SK-N-SH treated with all-trans-retinoic acid at 6 μM for 48 hours (cell line): Measurements from ENCODE around the gene SNPH.

Experiments used
- ATAC-seq: fragments of 200-7000 bp; cut with Tn5 transposase; 3 replicates; pipeline ENCODE4 v1.9.1; 2020; ENCODE audit warnings: mild to moderate bottlenecking, moderate library complexity
- ARNTL ChIP-seq: fragments of 450-650 bp; formaldehyde crosslinking; IDR thresholded peaks from 2 replicates; pipeline ENCODE4 v1.5.0; 2020; ENCODE audit warnings: low read depth, mild to moderate bottlenecking, moderate library complexity, borderline replicate concordance
- BACH2 ChIP-seq: fragments of 250-450 bp; sonication (Bioruptor Pico); IDR thresholded peaks from 2 replicates; pipeline ENCODE4 v1.9.0; 2021; ENCODE audit warnings: mild to moderate bottlenecking, borderline replicate concordance
- CSDC2 ChIP-seq: fragments of 250-450 bp; sonication (Bioruptor Pico); IDR thresholded peaks from 2 replicates; pipeline ENCODE4 v1.5.0; 2020; ENCODE audit warnings: mild to moderate bottlenecking, moderate library complexity
- ESRRG ChIP-seq: fragments of 250-450 bp; sonication (Bioruptor Pico); IDR thresholded peaks from 2 replicates; pipeline ENCODE4 v1.6.1; 2021; ENCODE audit warnings: mild to moderate bottlenecking
- ISL1 ChIP-seq: fragments of 250-450 bp; sonication (Bioruptor Pico); IDR thresholded peaks from 2 replicates; pipeline ENCODE4 v2.1.2; 2022; ENCODE audit warnings: mild to moderate bottlenecking, moderate library complexity
- OSR1 ChIP-seq: fragments of 250-450 bp; sonication (Bioruptor Pico); IDR thresholded peaks from 2 replicates; pipeline ENCODE4 v1.8.0; 2022; ENCODE audit warnings: moderate library complexity, mild to moderate bottlenecking, inconsistent platforms
- RARB ChIP-seq: fragments of 250-450 bp; sonication (Bioruptor Pico); IDR thresholded peaks from 2 replicates; pipeline ENCODE4 v1.8.0; 2021; ENCODE audit warnings: mild to moderate bottlenecking, moderate library complexity
- SNAI2 ChIP-seq: fragments of 250-450 bp; sonication (Bioruptor Pico); IDR thresholded peaks from 2 replicates; pipeline ENCODE4 v1.5.0; 2020; ENCODE audit warnings: mild to moderate bottlenecking, moderate library complexity
- TCF4 ChIP-seq: fragments of 250-450 bp; sonication (Bioruptor Pico); IDR thresholded peaks from 2 replicates; pipeline ENCODE4 v1.8.0; 2021; ENCODE audit warnings: mild to moderate bottlenecking, moderate library complexity, borderline replicate concordance
- TOX ChIP-seq: fragments of 250-450 bp; sonication (Bioruptor Pico); IDR thresholded peaks from 2 replicates; pipeline ENCODE4 v1.8.0; 2021; ENCODE audit warnings: mild to moderate bottlenecking, moderate library complexity, borderline replicate concordance
- ZC3H10 ChIP-seq: fragments of 250-450 bp; sonication (Bioruptor Pico); IDR thresholded peaks from 2 replicates; pipeline ENCODE4 v1.5.1; 2021; ENCODE audit warnings: mild to moderate bottlenecking, moderate library complexity
- ZFP3 ChIP-seq: fragments of 250-450 bp; sonication (Bioruptor Pico); IDR thresholded peaks from 2 replicates; pipeline ENCODE4 v1.5.0; 2020; ENCODE audit warnings: mild to moderate bottlenecking, moderate library complexity
- ZFP30 ChIP-seq: fragments of 450-650 bp; formaldehyde crosslinking; IDR thresholded peaks from 2 replicates; pipeline ENCODE4 v1.5.0; 2022; ENCODE audit warnings: mild to moderate bottlenecking, moderate library complexity
- ZNF565 ChIP-seq: fragments of 450-650 bp; formaldehyde crosslinking; conservative IDR thresholded peaks from 2 replicates; pipeline ENCODE4 v1.5.0; 2020; ENCODE audit warnings: low read depth, mild to moderate bottlenecking, moderate library complexity
- ZNF70 ChIP-seq: fragments of 450-650 bp; formaldehyde crosslinking; IDR thresholded peaks from 2 replicates; pipeline ENCODE4 v1.5.0; 2020; ENCODE audit warnings: mild to moderate bottlenecking, moderate library complexity
- ZNF8 ChIP-seq: fragments of 450-650 bp; formaldehyde crosslinking; IDR thresholded peaks from 2 replicates; pipeline ENCODE4 v1.5.0; 2020; ENCODE audit warnings: mild to moderate bottlenecking, moderate library complexity
- TF ChIP-seq, protein P1 (sequence below): fragments of 250-450 bp; sonication (Bioruptor Pico); IDR thresholded peaks from 2 replicates; pipeline ENCODE4 v1.5.1; 2020; ENCODE audit warnings: low read depth, mild to moderate bottlenecking, moderate library complexity
- TF ChIP-seq, protein P2 (sequence below): fragments of 250-450 bp; sonication (Bioruptor Pico); IDR thresholded peaks from 2 replicates; pipeline ENCODE4 v1.5.1; 2021; ENCODE audit warnings: mild to moderate bottlenecking, moderate library complexity
- TF ChIP-seq, protein P3 (sequence below): fragments of 250-450 bp; sonication (Bioruptor Pico); IDR thresholded peaks from 2 replicates; pipeline ENCODE4 v1.8.0; 2020; ENCODE audit warnings: mild to moderate bottlenecking, moderate library complexity, borderline replicate concordance
- TF ChIP-seq, protein P4 (sequence below): fragments of 250-450 bp; sonication (Bioruptor Pico); IDR thresholded peaks from 2 replicates; pipeline ENCODE4 v1.8.0; 2021; ENCODE audit warnings: low read depth, mild to moderate bottlenecking, moderate library complexity, borderline replicate concordance

The SNPH gene

DNA sequence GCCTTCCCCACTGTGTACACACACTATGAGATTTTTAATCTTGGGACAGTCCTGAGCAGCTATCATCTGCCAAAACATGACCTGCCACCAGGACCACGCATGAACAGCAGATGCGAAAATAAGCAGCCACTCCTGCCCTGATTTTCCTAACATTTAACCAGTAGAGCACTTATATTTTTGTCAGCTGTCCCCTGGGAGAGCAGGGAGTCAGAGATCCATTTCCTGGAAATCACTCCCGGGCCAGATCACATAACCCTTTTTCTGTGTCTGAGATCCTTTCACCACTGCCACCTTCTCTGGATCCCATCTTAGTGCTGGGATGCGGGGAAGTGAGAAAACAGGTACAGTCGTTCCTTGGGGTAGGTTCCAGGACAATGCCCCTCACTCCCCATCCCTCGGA is 57.2 kb downstream of the SNPH start (continued):
- TF ChIP-seq, protein P1, sequence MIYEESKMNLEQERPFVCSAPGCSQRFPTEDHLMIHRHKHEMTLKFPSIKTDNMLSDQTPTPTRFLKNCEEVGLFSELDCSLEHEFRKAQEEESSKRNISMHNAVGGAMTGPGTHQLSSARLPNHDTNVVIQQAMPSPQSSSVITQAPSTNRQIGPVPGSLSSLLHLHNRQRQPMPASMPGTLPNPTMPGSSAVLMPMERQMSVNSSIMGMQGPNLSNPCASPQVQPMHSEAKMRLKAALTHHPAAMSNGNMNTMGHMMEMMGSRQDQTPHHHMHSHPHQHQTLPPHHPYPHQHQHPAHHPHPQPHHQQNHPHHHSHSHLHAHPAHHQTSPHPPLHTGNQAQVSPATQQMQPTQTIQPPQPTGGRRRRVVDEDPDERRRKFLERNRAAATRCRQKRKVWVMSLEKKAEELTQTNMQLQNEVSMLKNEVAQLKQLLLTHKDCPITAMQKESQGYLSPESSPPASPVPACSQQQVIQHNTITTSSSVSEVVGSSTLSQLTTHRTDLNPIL (CRISPR knock-in tag): no peak
- TF ChIP-seq ZC3H10 (CRISPR knock-in tag) (no peak), OSR1 (no peak)

DNA sequence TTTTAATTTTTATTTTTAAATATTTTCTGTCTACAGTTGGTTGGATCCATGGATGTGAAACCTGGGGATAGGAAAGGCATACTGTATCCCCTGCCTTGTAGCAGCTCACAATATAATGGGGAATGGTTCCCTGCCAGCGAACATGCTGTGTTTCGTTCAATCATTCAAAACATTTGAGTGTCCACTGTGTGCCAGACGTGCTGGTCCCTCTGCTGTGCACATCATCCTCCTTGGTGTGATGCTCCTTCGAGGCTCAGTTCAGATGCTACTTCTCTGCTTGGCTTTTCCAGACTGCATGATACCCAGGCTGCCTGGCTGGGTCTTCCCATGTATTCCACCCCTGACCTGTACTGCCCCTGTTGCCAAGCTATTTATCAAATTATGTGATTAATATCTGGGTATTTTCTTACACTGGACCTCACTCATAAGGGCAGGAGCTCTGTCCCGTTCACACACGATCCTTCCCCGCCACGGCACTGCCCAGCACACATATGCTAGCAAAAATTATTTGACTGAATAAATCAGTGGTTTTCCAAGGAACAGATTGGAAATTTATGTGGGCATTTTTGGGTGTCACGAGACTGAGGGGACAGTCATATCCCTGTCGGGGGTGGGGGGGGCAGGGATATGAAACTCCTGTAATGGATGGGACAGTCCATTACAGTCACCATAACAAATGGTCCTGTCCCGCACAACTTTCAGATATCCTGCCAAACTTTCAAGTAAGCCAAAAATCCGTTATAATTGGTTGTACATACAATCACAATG is 57.9 kb downstream of the SNPH start:
- TF ChIP-seq ZNF565 (CRISPR knock-in tag) (no peak), RARB (CRISPR knock-in tag) (no peak), OSR1 (no peak), ESRRG (CRISPR knock-in tag) (no peak), TOX (CRISPR knock-in tag) (no peak), ZFP30 (CRISPR knock-in tag) (no peak), ISL1 (CRISPR knock-in tag) (no peak), ZNF8 (CRISPR knock-in tag) (no peak), ARNTL (CRISPR knock-in tag) (no peak), TCF4 (no peak), ZFP3 (CRISPR knock-in tag) (no peak)
- TF ChIP-seq, protein P1 (CRISPR knock-in tag): no peak
- TF ChIP-seq, protein P2, sequence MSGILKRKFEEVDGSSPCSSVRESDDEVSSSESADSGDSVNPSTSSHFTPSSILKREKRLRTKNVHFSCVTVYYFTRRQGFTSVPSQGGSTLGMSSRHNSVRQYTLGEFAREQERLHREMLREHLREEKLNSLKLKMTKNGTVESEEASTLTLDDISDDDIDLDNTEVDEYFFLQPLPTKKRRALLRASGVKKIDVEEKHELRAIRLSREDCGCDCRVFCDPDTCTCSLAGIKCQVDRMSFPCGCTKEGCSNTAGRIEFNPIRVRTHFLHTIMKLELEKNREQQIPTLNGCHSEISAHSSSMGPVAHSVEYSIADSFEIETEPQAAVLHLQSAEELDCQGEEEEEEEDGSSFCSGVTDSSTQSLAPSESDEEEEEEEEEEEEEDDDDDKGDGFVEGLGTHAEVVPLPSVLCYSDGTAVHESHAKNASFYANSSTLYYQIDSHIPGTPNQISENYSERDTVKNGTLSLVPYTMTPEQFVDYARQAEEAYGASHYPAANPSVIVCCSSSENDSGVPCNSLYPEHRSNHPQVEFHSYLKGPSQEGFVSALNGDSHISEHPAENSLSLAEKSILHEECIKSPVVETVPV (CRISPR knock-in tag): no peak
- TF ChIP-seq, protein P3, sequence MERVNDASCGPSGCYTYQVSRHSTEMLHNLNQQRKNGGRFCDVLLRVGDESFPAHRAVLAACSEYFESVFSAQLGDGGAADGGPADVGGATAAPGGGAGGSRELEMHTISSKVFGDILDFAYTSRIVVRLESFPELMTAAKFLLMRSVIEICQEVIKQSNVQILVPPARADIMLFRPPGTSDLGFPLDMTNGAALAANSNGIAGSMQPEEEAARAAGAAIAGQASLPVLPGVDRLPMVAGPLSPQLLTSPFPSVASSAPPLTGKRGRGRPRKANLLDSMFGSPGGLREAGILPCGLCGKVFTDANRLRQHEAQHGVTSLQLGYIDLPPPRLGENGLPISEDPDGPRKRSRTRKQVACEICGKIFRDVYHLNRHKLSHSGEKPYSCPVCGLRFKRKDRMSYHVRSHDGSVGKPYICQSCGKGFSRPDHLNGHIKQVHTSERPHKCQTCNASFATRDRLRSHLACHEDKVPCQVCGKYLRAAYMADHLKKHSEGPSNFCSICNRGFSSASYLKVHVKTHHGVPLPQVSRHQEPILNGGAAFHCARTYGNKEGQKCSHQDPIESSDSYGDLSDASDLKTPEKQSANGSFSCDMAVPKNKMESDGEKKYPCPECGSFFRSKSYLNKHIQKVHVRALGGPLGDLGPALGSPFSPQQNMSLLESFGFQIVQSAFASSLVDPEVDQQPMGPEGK (CRISPR knock-in tag): no peak
- ATAC-seq: no peak

DNA sequence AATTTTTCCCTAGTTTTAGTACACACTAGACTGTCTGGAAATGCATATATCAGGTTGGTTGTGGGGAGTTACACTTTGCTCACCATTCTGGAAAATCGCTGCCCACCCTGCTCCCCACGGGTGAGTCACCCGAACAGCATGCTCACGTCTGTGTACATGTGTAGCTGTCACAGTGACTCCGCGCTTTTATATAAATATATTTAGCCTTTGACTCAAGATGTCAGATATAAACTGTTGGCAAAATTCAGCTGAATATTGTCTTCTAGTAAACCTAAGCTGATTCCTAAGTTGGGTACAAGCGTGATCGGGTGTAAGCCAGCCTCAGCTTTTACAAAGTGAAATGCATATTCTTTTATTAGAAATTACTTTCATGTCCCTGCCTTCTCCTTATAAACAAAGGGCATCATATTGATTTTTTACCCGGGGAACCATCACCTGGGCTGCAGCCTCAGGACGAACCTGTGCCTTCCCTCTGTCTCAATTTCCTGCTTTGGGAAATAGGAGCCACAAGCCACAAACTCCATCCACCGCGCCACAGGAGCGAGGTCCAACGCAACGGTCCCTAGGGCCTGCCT is 58.6 kb downstream of the SNPH start:
- TF ChIP-seq, protein P4, sequence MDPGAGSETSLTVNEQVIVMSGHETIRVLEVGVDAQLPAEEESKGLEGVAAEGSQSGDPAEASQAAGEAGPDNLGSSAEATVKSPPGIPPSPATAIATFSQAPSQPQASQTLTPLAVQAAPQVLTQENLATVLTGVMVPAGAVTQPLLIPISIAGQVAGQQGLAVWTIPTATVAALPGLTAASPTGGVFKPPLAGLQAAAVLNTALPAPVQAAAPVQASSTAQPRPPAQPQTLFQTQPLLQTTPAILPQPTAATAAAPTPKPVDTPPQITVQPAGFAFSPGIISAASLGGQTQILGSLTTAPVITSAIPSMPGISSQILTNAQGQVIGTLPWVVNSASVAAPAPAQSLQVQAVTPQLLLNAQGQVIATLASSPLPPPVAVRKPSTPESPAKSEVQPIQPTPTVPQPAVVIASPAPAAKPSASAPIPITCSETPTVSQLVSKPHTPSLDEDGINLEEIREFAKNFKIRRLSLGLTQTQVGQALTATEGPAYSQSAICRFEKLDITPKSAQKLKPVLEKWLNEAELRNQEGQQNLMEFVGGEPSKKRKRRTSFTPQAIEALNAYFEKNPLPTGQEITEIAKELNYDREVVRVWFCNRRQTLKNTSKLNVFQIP (CRISPR knock-in tag): no peak
- TF ChIP-seq, protein P3 (CRISPR knock-in tag): no peak
- TF ChIP-seq, protein P2 (CRISPR knock-in tag): no peak
- no peak for TF ChIP-seq ZNF70 (CRISPR knock-in tag)
- TF ChIP-seq CSDC2 (CRISPR knock-in tag): no peak
- no peak for TF ChIP-seq TOX (CRISPR knock-in tag)
- no peak for TF ChIP-seq ZNF565 (CRISPR knock-in tag)
- no peak for TF ChIP-seq ZC3H10 (CRISPR knock-in tag)
- no peak for TF ChIP-seq TCF4
- TF ChIP-seq ARNTL (CRISPR knock-in tag): no peak
- no peak for TF ChIP-seq ZNF8 (CRISPR knock-in tag)
- no peak for TF ChIP-seq BACH2 (CRISPR knock-in tag)
- no peak for TF ChIP-seq SNAI2 (CRISPR knock-in tag)
- TF ChIP-seq RARB (CRISPR knock-in tag): no peak
- TF ChIP-seq ESRRG (CRISPR knock-in tag): no peak
- TF ChIP-seq ZFP3 (CRISPR knock-in tag): no peak
- ATAC-seq: peak; percentile 32
